Stomach (tissue), 9 donors: Measurements from ENCODE around the gene ANKRD52. TPM values are rescaled to one million over a fixed set of nuclear protein-coding genes. Genes with fewer than 3 reads are reported as not detected.
A peak's percentile ranks its signal among the peaks of the same experiment; 100 is the strongest.

ENCODE experiments used
- DNase-seq, 2 donors: peaks; one replicate each; pipeline versions ENCODE4 v3.0.0 to v3.0.0-alpha.2; 2013 to 2019
- H3K27ac ChIP-seq, 5 donors: fragments of 200-600 bp in 4 of 5; sonication (generic) in 4 of 5; one replicate each; pipeline ENCODE4 v1.5.1; 2013 to 2019; ENCODE audit warnings: mild to moderate bottlenecking in 1 of 5, moderate library complexity in 1 of 5
- H3K27me3 ChIP-seq, 3 donors: fragments of 200-600 bp; sonication (generic); one replicate each; pipeline ENCODE4 v1.5.1; 2017 to 2019; ENCODE audit warnings: mixed run types in 1 of 3
- H3K36me3 ChIP-seq, 4 donors: fragments of 200-600 bp; sonication (generic); 1 replicate in 3 of 4; 2 replicates in 1 of 4; pipeline ENCODE4 v1.5.1; 2016 to 2019
- H3K4me1 ChIP-seq, 4 donors: fragments of 200-600 bp; sonication (generic); one replicate each; pipeline ENCODE4 v1.5.1; 2016 to 2019
- H3K4me3 ChIP-seq, 4 donors: fragments of 200-600 bp; sonication (generic) in 3 of 4; one replicate each; pipeline ENCODE4 v1.5.1; 2016 to 2019; ENCODE audit warnings: mild to moderate bottlenecking in 1 of 4
- H3K9me3 ChIP-seq, 4 donors: fragments of 200-600 bp; sonication (generic); one replicate each; pipeline ENCODE4 v1.5.1; 2016 to 2019
- CTCF ChIP-seq, 7 experiments: fragments of 450-650 bp in 4 of 7; fragments of 200-600 bp in 3 of 7; sonication (generic) in 3 of 7; IDR thresholded peaks; one replicate each; pipeline ENCODE4 v1.5.1; 2016 to 2019; ENCODE audit warnings: antibody characterized with exemption in 7 of 7, control low read depth in 2 of 7, mild to moderate bottlenecking in 1 of 7
- EP300 ChIP-seq: sonication (generic); formaldehyde crosslinking; IDR thresholded peaks from one replicate; pipeline ENCODE4 v1.6.1; 2017; ENCODE audit warnings: antibody characterized with exemption
- POLR2A ChIP-seq, 4 donors: fragments of 450-650 bp; IDR thresholded peaks; one replicate each; pipeline ENCODE4 v1.6.1; 2016; ENCODE audit warnings: antibody characterized with exemption in 4 of 4, control low read depth in 2 of 4, mild to moderate bottlenecking in 1 of 4, moderate library complexity in 1 of 4
- POLR2AphosphoS5 ChIP-seq, 3 donors: sonication (generic); formaldehyde crosslinking; IDR thresholded peaks; one replicate each; pipeline ENCODE4 v1.6.1; 2016; ENCODE audit warnings: antibody characterized with exemption in 3 of 3
- WGBS, 5 donors: extraction: QIAGEN DNeasy Blood & Tissue Kit in 3 of 5; methylation state at CpG; one replicate each; pipeline versions ENCODE4 v1.1.5 to v1.1.7; 2013 to 2018; 5-methylcytosine and 5-hydroxymethylcytosine counted together
- intact Hi-C: fragments of 100-400 bp; cut with DNase I; formaldehyde crosslinking; loops from one replicate; pipeline ENCODE4 v1.15.1; 2023; ENCODE audit warnings: low total_unique reads
- polyA plus RNA-seq, 3 donors: library from polyadenylated mRNA; stranded (reverse); fragments of 200-250 nt; gene quantifications; one replicate each; pipeline ENCODE4 v1.2.3, GENCODE V29; 2013
- total RNA-seq, 5 donors: library from RNA; depleted of rRNA; stranded (reverse); fragments of >200 nt; gene quantifications; one replicate each; pipeline versions ENCODE4 v1.1.0 to v1.2.3, GENCODE V29; 2014 to 2016
- donor health status: healthy with polysubstance abuse.
- donor health status: Bipolar disorder and iron deficiency.
- donor health status: healthy.

Gene ANKRD52
- total and polyA plus RNA-seq, 8 donors = 2.3 to 28.3 (median 10.4) TPM

- Histone ChIP-seq H3K36me3 (peaks cover 44 to 50% (median 48%) of the 10 kb centered on the region in 4 donors), H3K4me1 (peaks cover 16 to 31% (median 28%) of the 10 kb centered on the region in 4 donors), H3K27ac (peak overlapping the region in 2 of 5 donors; percentile 6 to 91), H3K27me3 (no peaks in the 10 kb centered on the region), H3K9me3 (no peaks in the 10 kb centered on the region), H3K4me3 (peak overlapping the region in 1 of 4 donors; percentile 98)
- no peak for DNase-seq
- WGBS, 5 donors = 40 to 57% (median 44%) methylated on average over 4 of the region's 4 CpGs
- TF ChIP-seq EP300 (no peak), POLR2A (IDR thresholded peaks at IDR 0.05) (no peak)
- intact Hi-C loops = no loop called here
Observed at GRCh38 chr12:56256326-56256960, 1.7 kb downstream of the ANKRD52 start.

- Histone ChIP-seq H3K27me3 (no peaks in the 10 kb centered on the region), H3K36me3 (peaks cover 44 to 58% (median 55%) of the 10 kb centered on the region in 4 donors), H3K4me3 (no peak overlapping the region), H3K27ac (no peak overlapping the region), H3K4me1 (peaks cover 16 to 31% (median 28%) of the 10 kb centered on the region in 4 donors), H3K9me3 (no peaks in the 10 kb centered on the region)
- no peak for DNase-seq
- WGBS, 5 donors = 79 to 92% (median 88%) methylated on average over 7 of the region's 7 CpGs
- TF ChIP-seq POLR2AphosphoS5 (IDR thresholded peaks at IDR 0.05) (no peak), CTCF (IDR thresholded peaks at IDR 0.05) (no peak), POLR2A (IDR thresholded peaks at IDR 0.05) (no peak)
- intact Hi-C loops = no loop called here
Observed at GRCh38 chr12:56255671-56256070, 2.5 kb downstream of the ANKRD52 start.

DNA sequence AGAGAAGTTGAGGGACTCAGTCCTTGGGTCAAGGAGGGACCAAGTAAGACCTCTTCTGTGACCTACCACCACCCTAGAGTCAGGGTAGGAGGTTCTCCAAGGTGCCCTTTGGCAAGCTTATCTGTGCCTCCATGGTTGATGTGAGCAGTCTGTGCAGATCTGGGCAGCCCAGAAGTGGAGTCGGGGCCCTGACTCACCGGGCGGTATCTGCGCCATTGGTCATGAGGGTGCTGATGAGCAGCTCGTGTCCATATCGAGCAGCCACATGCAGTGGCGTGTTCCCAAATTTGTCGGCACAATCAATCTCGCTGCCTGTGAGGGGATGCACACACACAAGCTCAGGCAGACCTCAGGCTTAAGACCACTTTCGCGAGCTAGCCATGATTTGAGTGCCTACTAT is 5.1 kb downstream of the ANKRD52 start:
- H3K4me1 ChIP-seq = peaks cover 16 to 22% (median 21%) of the 10 kb centered on the region in 4 donors
- no peaks in the 10 kb centered on the region for H3K27me3 ChIP-seq
- no peaks in the 10 kb centered on the region for H3K9me3 ChIP-seq
- 90 to 97% (median 93%) methylated on average over 8 to 11 of the region's 11 CpGs for whole genome bisulfite sequencing, 5 donors
- H3K36me3 ChIP-seq = peaks cover 68 to 83% (median 81%) of the 10 kb centered on the region in 4 donors
- no peak overlapping the region for H3K27ac ChIP-seq
- TF ChIP-seq CTCF (IDR thresholded peaks at IDR 0.05) (no peak), POLR2A (IDR thresholded peaks at IDR 0.05) (no peak), EP300 (no peak), POLR2AphosphoS5 (IDR thresholded peaks at IDR 0.05) (no peak)
- intact Hi-C loops = no loop called here
- no peak overlapping the region for H3K4me3 ChIP-seq
- no peak for DNase-seq

- intact Hi-C loops = no loop called here
- TF ChIP-seq POLR2AphosphoS5 (IDR thresholded peaks at IDR 0.05) (no peak), EP300 (no peak), CTCF (IDR thresholded peaks at IDR 0.05) (no peak), POLR2A (IDR thresholded peaks at IDR 0.05) (no peak)
- WGBS, 5 donors = 91 to 96% (median 95%) methylated on average over 3 of the region's 3 CpGs
Observed at GRCh38 chr12:56252649-56253048, 5.5 kb downstream of the ANKRD52 start.

DNA sequence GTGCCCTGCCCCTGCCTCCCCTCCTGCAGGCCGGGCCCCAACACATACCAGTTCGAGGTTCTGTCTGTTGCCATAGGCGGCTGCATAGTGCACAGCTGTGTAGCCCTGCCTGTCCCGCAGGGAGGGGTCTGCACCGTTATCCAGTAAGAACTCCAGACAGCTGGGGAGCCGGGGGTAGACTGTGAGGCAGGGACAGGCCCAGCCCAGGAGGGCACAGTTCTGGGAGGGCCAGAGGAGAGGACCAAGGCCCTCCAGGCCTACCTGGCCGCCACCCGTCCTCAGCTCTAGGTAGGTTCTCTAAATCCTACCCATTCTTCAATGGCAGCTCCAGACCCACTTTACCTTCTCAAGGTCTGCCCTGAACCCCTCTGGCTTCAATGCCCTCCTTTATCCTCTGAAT is 9.5 kb downstream of the ANKRD52 start:
- no peak overlapping the region for H3K27ac ChIP-seq
- no peaks in the 10 kb centered on the region for H3K4me1 ChIP-seq
- peaks cover 89 to 100% (median 100%) of the 10 kb centered on the region in 4 donors for H3K36me3 ChIP-seq
- no peaks in the 10 kb centered on the region for H3K27me3 ChIP-seq
- no peak overlapping the region for H3K4me3 ChIP-seq
- TF ChIP-seq EP300 (no peak), POLR2AphosphoS5 (IDR thresholded peaks at IDR 0.05) (no peak), CTCF (IDR thresholded peaks at IDR 0.05) (no peak), POLR2A (IDR thresholded peaks at IDR 0.05) (no peak)
- no peaks in the 10 kb centered on the region for H3K9me3 ChIP-seq
- WGBS, 5 donors = 92 to 98% (median 96%) methylated on average over 8 of the region's 8 CpGs
- DNase-seq = no peak
- intact Hi-C loops = no loop called here

More at GRCh38 chr12:56252649-56253048, 5.5 kb downstream of the ANKRD52 start:
- no peak overlapping the region for H3K4me3 ChIP-seq
- no peak overlapping the region for H3K27ac ChIP-seq
- H3K36me3 ChIP-seq = peaks cover 73 to 88% (median 86%) of the 10 kb centered on the region in 4 donors
- no peaks in the 10 kb centered on the region for H3K27me3 ChIP-seq
- no peak for DNase-seq
- no peaks in the 10 kb centered on the region for H3K9me3 ChIP-seq
- peaks cover 16 to 22% (median 20%) of the 10 kb centered on the region in 4 donors for H3K4me1 ChIP-seq
